A204.1 (cell line): Measurements from ENCODE around the gene CEP68.

Source experiments
- FAIRE-seq: peaks from 2 replicates; lab custom pipeline; 2012; peaks lifted over from hg19 to GRCh38; lab: Jason Lieb, UNC

CEP68 gene

DNA sequence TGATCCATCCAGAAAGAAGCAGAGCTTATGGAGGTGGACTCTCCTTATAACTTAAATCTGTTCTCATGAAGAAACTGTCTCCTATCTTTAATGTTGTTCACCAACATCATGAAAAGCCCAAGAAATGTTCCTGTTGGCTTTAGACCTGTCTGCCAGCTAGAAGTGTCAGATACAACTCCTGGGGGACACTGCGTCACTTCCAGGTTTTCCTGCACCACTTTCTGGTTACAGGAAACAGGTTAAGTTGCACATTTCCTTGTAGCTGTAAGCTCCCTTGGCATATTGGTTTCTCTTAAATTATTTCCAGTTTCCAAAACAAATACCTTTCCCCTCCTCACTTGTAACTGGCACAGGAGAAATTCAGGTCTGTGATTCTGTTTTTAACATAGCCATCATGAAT is 2.9 kb downstream of the CEP68 start:
- FAIRE-seq, result no peak

DNA sequence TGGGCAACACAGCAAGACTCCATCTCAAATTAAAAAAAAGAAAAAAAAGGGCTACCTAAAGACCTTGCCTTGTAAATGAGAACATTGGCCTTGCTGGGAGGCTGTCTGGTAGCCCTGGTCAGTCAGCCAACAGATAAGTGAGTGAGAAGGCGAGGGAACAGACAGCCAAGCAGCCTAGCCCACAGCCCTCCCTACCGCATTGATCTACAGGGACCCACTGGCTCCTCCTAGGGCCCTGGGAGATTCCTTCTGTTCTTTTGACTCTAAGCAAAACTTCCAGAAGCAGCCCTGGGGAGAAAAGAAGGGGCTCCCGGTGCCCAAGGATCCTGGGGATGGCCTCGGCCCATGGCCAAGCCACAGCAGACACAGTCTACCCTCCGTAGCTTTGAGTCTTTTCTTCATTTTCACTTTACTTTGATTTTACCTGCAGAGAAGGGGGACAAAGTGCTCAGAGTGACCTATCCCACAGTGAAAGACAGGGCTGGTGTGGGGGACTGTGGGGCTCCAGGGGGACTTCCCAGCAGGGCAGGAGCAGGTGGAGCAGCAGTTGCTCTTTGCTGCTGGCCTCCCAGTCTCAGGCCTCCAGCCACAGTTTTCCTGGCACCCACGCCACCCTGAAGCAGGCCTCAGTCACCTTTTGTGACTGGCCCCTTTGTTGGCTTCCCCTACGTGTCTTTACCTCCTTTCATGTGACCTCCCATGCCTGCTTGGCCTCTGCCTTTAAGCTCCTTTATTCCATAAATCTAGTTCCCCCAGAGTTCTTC is 5.1 kb downstream of the CEP68 start:
- FAIRE-seq, result no peak

DNA sequence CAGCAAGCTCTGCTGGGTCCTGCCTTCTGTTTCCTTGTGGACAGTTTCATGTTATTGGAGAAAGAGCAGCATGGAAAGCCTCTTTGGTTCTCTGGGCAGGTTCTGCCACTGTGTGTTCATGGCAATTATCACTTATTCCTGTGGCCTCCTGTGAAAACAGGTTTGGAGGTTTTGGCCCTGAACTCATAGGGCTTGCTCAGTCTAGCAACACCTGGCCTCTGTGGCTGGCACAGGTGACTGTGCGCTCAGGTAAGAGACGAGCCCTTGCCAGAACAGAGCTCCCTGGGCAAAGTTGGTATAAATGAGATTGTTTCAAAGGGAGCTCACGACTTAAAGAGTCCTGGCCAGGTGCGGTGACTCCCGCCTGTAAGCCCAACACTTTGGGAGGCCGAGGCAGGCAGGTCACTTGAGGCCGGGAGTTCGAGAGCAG is 5.7 kb downstream of the CEP68 start:
- FAIRE-seq, result no peak

GRCh38 chr2:65062843-65063825 is 6.9 kb downstream of the CEP68 start:
- no peak for FAIRE-seq

DNA sequence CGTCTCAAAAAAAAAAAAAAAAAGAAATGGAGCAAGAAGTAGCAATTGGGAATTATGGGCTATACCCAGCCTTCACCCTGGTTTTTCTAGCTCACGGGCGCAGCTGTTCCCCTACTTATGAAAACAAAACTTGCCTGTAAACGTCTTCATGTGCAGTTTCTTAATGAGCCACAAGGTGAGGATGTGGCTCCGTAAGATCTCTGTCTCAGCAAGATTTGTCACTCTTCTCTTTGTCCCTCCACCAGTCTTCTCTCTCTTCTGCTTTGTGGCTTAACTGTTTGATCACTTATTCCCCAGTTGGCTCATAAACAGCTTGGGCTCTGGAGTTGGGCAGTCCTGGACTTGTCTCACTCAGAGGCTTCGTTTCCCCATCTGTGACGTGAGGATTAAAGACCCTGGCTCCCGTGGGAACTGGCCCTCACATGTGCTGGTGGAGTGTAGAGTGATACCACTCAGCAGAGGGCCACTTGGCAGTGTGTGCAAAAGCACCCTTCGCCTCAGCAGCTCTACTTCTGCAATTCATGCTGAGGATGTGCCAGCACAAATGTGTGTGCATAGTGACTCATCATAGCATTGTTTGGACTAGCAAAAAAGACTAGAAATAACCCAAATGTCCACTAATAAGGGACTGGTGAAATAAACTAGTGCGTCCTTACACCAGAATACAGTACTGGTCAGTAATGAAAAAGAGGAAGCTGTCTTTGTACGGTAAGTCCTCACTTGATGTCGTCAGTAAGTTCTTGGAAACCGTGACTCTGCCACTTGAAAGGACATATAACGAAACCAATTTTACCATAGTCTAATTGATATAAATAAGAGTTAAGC is 8.7 kb downstream of the CEP68 start:
- no peak for FAIRE-seq

GRCh38 chr2:65067806-65068553 is 11.8 kb downstream of the CEP68 start:
- no peak for FAIRE-seq

DNA sequence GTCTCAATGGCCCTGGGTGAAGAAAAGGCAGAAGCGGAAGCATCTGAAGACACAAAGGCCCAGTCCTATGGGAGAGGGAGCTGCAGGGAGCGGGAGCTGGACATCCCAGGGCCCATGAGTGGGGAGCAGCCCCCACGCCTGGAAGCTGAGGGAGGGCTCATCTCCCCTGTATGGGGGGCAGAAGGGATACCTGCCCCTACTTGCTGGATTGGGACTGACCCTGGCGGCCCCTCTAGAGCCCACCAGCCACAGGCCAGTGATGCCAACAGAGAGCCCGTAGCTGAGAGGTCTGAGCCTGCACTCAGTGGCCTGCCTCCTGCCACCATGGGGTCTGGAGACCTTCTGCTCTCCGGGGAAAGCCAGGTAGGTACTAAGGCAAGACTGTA is 13.2 kb downstream of the CEP68 start:
- FAIRE-seq, result no peak

- FAIRE-seq, result no peak
These were observed 14.1 kb downstream of the CEP68 start for GRCh38 chr2:65070172-65070830.

- FAIRE-seq, result no peak
These were observed 14.6 kb downstream of the CEP68 start for GRCh38 chr2:65070856-65071255.

DNA sequence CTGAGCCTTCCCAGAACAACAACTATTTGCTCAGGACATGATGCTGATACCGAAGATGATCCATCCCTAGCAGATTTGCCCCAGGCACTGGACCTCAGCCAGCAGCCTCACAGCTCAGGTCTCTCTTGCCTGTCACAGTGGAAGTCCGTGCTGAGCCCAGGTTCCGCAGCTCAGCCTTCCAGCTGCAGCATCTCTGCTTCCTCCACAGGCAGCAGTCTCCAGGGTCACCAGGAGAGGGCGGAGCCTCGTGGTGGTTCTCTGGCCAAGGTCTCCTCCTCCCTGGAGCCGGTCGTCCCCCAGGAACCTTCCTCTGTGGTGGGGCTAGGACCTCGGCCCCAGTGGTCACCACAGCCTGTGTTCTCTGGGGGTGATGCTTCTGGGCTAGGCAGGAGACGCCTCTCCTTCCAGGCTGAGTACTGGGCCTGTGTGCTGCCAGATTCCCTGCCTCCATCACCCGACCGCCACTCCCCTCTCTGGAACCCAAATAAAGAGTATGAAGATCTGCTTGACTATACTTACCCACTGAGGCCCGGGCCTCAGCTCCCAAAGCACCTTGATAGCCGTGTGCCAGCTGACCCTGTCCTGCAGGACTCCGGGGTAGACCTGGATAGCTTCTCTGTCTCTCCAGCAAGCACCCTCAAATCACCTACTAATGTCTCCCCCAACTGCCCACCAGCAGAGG is 15.4 kb downstream of the CEP68 start:
- FAIRE-seq, result no peak

- no peak for FAIRE-seq
These were observed 16.2 kb downstream of the CEP68 start for GRCh38 chr2:65072181-65072970.

DNA sequence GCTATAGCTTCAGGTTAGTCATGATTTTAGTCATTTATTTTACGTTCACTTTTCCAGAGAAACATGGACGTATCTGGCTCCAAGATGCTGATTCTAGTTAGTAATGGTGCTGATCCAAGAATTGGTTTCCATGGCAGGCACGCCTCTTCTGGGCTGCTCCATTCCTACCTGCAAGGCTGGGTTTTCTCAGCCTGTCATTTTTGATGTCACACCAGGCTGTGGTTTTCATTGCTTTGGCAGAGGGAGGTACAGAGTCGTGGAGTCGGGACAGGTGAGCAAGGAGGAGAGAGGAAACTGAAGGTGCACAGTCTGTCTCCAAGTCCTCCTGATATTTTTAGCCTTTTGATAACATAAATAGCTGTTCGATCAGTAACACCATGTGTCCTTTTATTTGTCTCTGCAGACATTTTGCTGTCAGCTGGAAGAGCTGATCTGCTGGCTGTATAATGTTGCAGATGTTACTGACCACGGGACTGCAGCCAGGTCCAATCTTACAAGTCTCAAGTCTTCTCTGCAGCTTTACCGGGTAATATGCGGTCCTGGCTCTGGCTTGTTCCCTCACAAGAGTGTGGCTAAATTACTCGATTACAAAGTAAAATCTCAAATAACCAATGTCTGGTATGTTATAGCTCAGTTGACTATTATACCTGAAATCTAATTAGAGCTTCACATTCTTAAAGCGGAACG is 17.8 kb downstream of the CEP68 start:
- no peak for FAIRE-seq

- FAIRE-seq, result no peak
These were observed 19.0 kb downstream of the CEP68 start for GRCh38 chr2:65075176-65075575.

- no peak for FAIRE-seq
These were observed 19.6 kb downstream of the CEP68 start for GRCh38 chr2:65075605-65076344.

GRCh38 chr2:65076345-65076710 is 20.1 kb downstream of the CEP68 start:
- FAIRE-seq, result no peak

GRCh38 chr2:65077898-65078297 is 21.7 kb downstream of the CEP68 start:
- no peak for FAIRE-seq

DNA sequence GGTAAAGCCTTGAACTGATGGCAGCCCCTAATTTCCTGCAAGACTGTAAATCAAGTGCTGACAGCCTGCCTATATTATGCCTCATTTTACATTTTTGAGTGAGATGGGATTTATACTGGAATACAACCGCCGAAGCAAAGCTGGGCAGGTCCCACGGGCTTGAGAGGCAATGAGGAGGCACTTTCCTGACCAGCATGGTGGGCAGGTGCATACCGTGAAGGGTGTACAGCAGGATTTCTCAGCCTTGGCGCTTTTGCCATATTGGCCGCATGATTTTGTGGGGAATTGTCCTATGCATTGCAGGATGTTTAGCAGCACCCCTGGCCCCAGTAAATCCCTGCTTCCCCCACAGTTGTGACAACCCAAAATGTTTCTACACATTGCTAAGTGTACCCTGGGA is 22.8 kb downstream of the CEP68 start:
- FAIRE-seq, result no peak

- no peak for FAIRE-seq
These were observed 25.0 kb downstream of the CEP68 start for GRCh38 chr2:65081232-65081685.
